Epithelial cell of proximal tubule (primary cell): Measurements from ENCODE around the gene TTC28. TPM values are rescaled to one million over a fixed set of nuclear protein-coding genes. Genes with fewer than 3 reads are reported as not detected.

Source experiments
- DNase-seq: peaks from one replicate; pipeline ENCODE4 v3.0.0-alpha.2; 2011; ENCODE audit warnings: low read depth
- H3K4me3 ChIP-seq: 2 replicates; pipeline ENCODE4 v1.5.1; 2011; ENCODE audit warnings: low read depth, mild to moderate bottlenecking, low read length
- CTCF ChIP-seq: conservative IDR thresholded peaks from 2 replicates; pipeline ENCODE4 v1.5.1; 2012; ENCODE audit warnings: low read depth, mild to moderate bottlenecking, low read length
- total RNA-seq: library from RNA; depleted of rRNA; stranded (reverse); fragments of >200 nt; gene quantifications from 2 replicates; pipeline ENCODE4 v1.2.3, GENCODE V29; 2015

The TTC28 gene
- total RNA-seq, 1 donor from 2014 or later: 3.7 TPM

GRCh38 chr22:27989758-27990450 is 689.7 kb downstream of the TTC28 start:
- H3K4me3 ChIP-seq: no peak overlapping the region
- TF ChIP-seq CTCF: no peak
- DNase-seq: no peak

- no peak for TF ChIP-seq CTCF
- DNase-seq: no peak
Measured at GRCh38 chr22:27988704-27989103, 690.9 kb downstream of the TTC28 start.

GRCh38 chr22:27987557-27987956 is 692.1 kb downstream of the TTC28 start:
- no peak overlapping the region for H3K4me3 ChIP-seq
- TF ChIP-seq CTCF: no peak
- no peak for DNase-seq

More at GRCh38 chr22:27988704-27989103, 690.9 kb downstream of the TTC28 start:
- no peak overlapping the region for H3K4me3 ChIP-seq

- no peak for DNase-seq
- TF ChIP-seq CTCF: no peak
- H3K4me3 ChIP-seq: no peak overlapping the region
Measured at GRCh38 chr22:27986937-27987336, 692.7 kb downstream of the TTC28 start.

GRCh38 chr22:27986459-27986858 is 693.2 kb downstream of the TTC28 start:
- no peak overlapping the region for H3K4me3 ChIP-seq
- no peak for DNase-seq
- no peak for TF ChIP-seq CTCF

- H3K4me3 ChIP-seq: no peak overlapping the region
- no peak for DNase-seq
- TF ChIP-seq CTCF: no peak
Measured at GRCh38 chr22:27985323-27986275, 694.0 kb downstream of the TTC28 start.
